ENCODE measurements around the gene EDN2. TPM values are rescaled to one million over a fixed set of nuclear protein-coding genes. Genes with fewer than 3 reads are reported as not detected.

EDN2 gene
- not detected for polyA plus RNA-seq (2013, experiment 1 of 2; ENCODE audit: insufficient read length)
- polyA plus RNA-seq (2013, experiment 2 of 2; ENCODE audit: insufficient read length), result not detected

GRCh38 chr1:41484402-41485241, at the start of gene EDN2:
Gene EDN2, minus strand, starts transcription at chr1:41484683. Its CDS starts 82 bp downstream, at chr1:41484601.
- DNase-seq, result no peak

- no peak for DNase-seq
Observed at GRCh38 chr1:41533731-41534080, 49.2 kb upstream of the EDN2 start.

GRCh38 chr1:41533016-41533730, 48.7 kb upstream of the EDN2 start:
- no peak for DNase-seq

- DNase-seq, result no peak
Observed at GRCh38 chr1:41532206-41532975, 47.9 kb upstream of the EDN2 start.

GRCh38 chr1:41530411-41530810, 45.9 kb upstream of the EDN2 start:
- DNase-seq, result no peak

- DNase-seq, result no peak
Observed at GRCh38 chr1:41529621-41530395, 45.3 kb upstream of the EDN2 start.

- no peak for DNase-seq
Observed at GRCh38 chr1:41528726-41529605, 44.5 kb upstream of the EDN2 start.

- no peak for DNase-seq
Observed at GRCh38 chr1:41528106-41528505, 43.6 kb upstream of the EDN2 start.

GRCh38 chr1:41526956-41527561, 42.6 kb upstream of the EDN2 start:
- no peak for DNase-seq

- no peak for DNase-seq
Observed at GRCh38 chr1:41525891-41526587, 41.6 kb upstream of the EDN2 start.

- DNase-seq, result no peak
Observed at GRCh38 chr1:41524676-41525675, 40.5 kb upstream of the EDN2 start.

GRCh38 chr1:41523949-41524675, 39.6 kb upstream of the EDN2 start:
- no peak for DNase-seq

GRCh38 chr1:41523071-41523470, 38.6 kb upstream of the EDN2 start:
- DNase-seq, result no peak

GRCh38 chr1:41521766-41522165, 37.3 kb upstream of the EDN2 start:
- DNase-seq, result peak; percentile 43

GRCh38 chr1:41520951-41521752, 36.7 kb upstream of the EDN2 start:
- no peak for DNase-seq

GRCh38 chr1:41519667-41520066, 35.2 kb upstream of the EDN2 start:
- no peak for DNase-seq

GRCh38 chr1:41518471-41518870, 34.0 kb upstream of the EDN2 start:
- no peak for DNase-seq

Measured in fibroblast of skin of back (primary cell).